Measurements from ENCODE around the gene UBN1.

UBN1 gene

GRCh38 chr16:4911970-4912386 lies 64.7 kb downstream of the UBN1 start:
- no peak for DNase-seq
- Histone ChIP-seq H3K23ac (ENCODE audit: low read length in 2 of 2) (no peak overlapping the region), H3K4me1 (ENCODE audit: control insufficient read depth, insufficient read depth, low read depth, low read length) (peaks cover 26% of the 10 kb centered on the region), H2AK5ac (ENCODE audit: low read length, severe bottlenecking) (no peak overlapping the region), H3K14ac (ENCODE audit: low read length in 2 of 2) (no peak overlapping the region), H2AFZ (ENCODE audit: low read depth, low read length) (no peak overlapping the region), H2BK12ac (ENCODE audit: low read length in 2 of 2) (no peak overlapping the region), H3K27ac (ENCODE audit: low read length, poor library complexity, severe bottlenecking) (no peak overlapping the region), H3K27me3 (ENCODE audit: control insufficient read depth in 1 of 2, insufficient read depth in 1 of 2, low read length in 2 of 2) (no peaks in the 10 kb centered on the region), H3K9me3 (ENCODE audit: control insufficient read depth, low read length) (no peaks in the 10 kb centered on the region), H2BK5ac (ENCODE audit: low read depth, low read length, poor library complexity, severe bottlenecking) (no peak overlapping the region), H3K36me3 (ENCODE audit: control insufficient read depth in 1 of 2, insufficient read depth in 2 of 2, low read depth in 1 of 2, low read length in 2 of 2) (peaks cover 13 to 41% of the 10 kb centered on the region in 2 experiments), H4K91ac (ENCODE audit: low read length) (no peak overlapping the region), H3K79me1 (replicated peaks; ENCODE audit: low read length, poor library complexity, severe bottlenecking) (peaks cover 6% of the 10 kb centered on the region), H3K4ac (ENCODE audit: low read depth in 1 of 2, low read length in 2 of 2) (no peak overlapping the region), H3K9ac (ENCODE audit: low read length) (no peak overlapping the region), H2BK15ac (ENCODE audit: low read depth, poor library complexity, severe bottlenecking) (no peak overlapping the region), H3K18ac (ENCODE audit: low read depth in 1 of 2, low read length in 2 of 2) (no peak overlapping the region), H3K4me3 (ENCODE audit: insufficient read depth in 1 of 2, low read depth in 1 of 2, low read length in 2 of 2) (no peak overlapping the region), H2BK120ac (ENCODE audit: low read depth, low read length) (no peak overlapping the region), H4K8ac (ENCODE audit: low read length) (no peak overlapping the region), H3K4me2 (ENCODE audit: low read length, poor library complexity, severe bottlenecking) (no peak overlapping the region)
- WGBS, result 90% methylated on average over 6 of the region's 6 CpGs

DNA sequence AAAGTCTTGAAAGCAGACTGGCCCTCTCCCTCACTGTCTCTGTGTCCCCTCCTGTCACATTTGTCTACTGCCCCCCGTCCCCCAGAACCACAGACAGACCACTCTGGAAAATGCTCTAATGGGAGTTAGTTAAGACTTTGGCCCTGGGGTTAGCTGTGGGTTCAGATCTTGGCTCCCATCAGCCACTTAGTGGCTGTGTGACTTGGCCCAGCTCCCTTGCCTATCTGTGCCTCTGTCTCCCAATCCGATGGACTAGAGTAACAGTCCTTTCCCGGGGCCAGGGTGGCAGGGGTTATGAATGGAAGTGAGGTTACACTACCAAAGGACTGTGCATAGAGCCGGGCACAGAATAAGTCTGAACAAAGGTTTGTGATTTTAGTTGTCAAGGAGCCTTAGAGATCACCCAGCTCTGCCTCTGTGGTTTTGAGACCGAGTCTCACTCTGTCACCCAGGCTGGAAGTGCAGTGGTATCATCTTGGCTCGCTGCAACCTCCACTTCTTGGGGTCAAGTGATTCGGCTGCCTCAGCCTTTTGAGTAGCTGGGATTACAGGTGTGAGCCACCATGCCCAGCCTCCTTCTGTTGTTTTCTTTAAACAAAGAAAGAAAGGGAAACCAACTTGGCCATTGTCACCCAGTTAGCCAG lies 66.0 kb downstream of the UBN1 start:
- Histone ChIP-seq H3K4ac (ENCODE audit: low read depth in 1 of 2, low read length in 2 of 2) (no peak overlapping the region), H3K27me3 (ENCODE audit: control insufficient read depth in 1 of 2, insufficient read depth in 1 of 2, low read length in 2 of 2) (no peaks in the 10 kb centered on the region), H3K23ac (ENCODE audit: low read length in 2 of 2) (no peak overlapping the region), H2BK12ac (ENCODE audit: low read length in 2 of 2) (no peak overlapping the region), H3K14ac (ENCODE audit: low read length in 2 of 2) (no peak overlapping the region), H2AK5ac (ENCODE audit: low read length, severe bottlenecking) (no peak overlapping the region), H3K79me1 (replicated peaks; ENCODE audit: low read length, poor library complexity, severe bottlenecking) (peaks cover 6% of the 10 kb centered on the region), H2BK15ac (ENCODE audit: low read depth, poor library complexity, severe bottlenecking) (no peak overlapping the region), H3K18ac (ENCODE audit: low read depth in 1 of 2, low read length in 2 of 2) (no peak overlapping the region), H2BK120ac (ENCODE audit: low read depth, low read length) (no peak overlapping the region), H2BK5ac (ENCODE audit: low read depth, low read length, poor library complexity, severe bottlenecking) (no peak overlapping the region), H4K91ac (ENCODE audit: low read length) (no peak overlapping the region), H3K4me2 (ENCODE audit: low read length, poor library complexity, severe bottlenecking) (no peak overlapping the region), H3K9me3 (ENCODE audit: control insufficient read depth, low read length) (no peaks in the 10 kb centered on the region), H3K36me3 (ENCODE audit: control insufficient read depth in 1 of 2, insufficient read depth in 2 of 2, low read depth in 1 of 2, low read length in 2 of 2) (peaks cover 13 to 36% of the 10 kb centered on the region in 2 experiments), H3K27ac (ENCODE audit: low read length, poor library complexity, severe bottlenecking) (no peak overlapping the region), H3K4me1 (ENCODE audit: control insufficient read depth, insufficient read depth, low read depth, low read length) (peaks cover 29% of the 10 kb centered on the region), H2AFZ (ENCODE audit: low read depth, low read length) (no peak overlapping the region), H3K4me3 (ENCODE audit: insufficient read depth in 1 of 2, low read depth in 1 of 2, low read length in 2 of 2) (no peak overlapping the region), H3K9ac (ENCODE audit: low read length) (no peak overlapping the region), H4K8ac (ENCODE audit: low read length) (no peak overlapping the region)
- DNase-seq, result no peak
- 83% methylated on average over 7 of the region's 7 CpGs for WGBS

DNA sequence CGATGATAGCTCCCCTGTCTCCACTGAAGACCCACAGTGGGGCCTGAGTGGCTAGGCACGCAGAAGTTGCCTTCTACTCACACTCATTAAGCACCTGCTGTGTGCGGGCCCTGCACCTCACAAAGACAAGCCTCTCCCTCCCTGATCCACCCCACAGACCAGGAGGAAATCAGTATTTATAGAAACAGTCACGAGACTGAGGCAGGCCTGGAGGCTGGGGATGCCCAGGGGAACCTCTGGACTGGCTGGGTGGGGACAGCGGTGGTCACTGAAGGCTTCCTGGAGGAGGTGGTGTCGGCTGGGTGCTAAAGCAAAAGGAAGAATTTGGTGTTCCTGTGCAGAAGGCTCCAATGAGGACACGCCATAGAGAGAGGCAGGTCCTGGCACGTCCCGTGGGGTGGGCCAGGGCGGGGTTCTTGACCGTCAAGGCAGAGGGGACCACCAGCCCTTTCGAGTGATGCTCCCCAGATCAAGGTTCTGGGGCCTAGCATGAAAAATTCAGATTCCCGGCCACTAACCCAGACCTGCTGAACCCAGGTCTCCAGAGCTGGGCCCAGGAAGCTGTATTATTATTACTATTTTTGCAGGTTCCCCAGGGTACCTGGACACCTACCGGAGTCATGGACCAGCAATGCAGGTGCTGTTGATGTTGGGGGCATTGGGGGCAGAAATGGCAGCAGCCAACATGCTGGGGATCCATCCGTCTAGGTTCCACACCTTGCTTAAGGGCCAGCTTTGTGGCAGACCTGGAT lies 66.7 kb downstream of the UBN1 start:
- peaks cover 6% of the 10 kb centered on the region for H3K79me1 ChIP-seq (replicated peaks; ENCODE audit: low read length, poor library complexity, severe bottlenecking)
- H3K27me3 ChIP-seq (ENCODE audit: control insufficient read depth in 1 of 2, insufficient read depth in 1 of 2, low read length in 2 of 2), result no peaks in the 10 kb centered on the region
- H3K9me3 ChIP-seq (ENCODE audit: control insufficient read depth, low read length), result no peaks in the 10 kb centered on the region
- no peak overlapping the region for H3K18ac ChIP-seq (ENCODE audit: low read depth in 1 of 2, low read length in 2 of 2)
- peak overlapping the region; percentile 72 for H2AK5ac ChIP-seq (ENCODE audit: low read length, severe bottlenecking)
- H4K8ac ChIP-seq (ENCODE audit: low read length), result peak overlapping the region; percentile 9
- no peak overlapping the region for H4K91ac ChIP-seq (ENCODE audit: low read length)
- H3K4me2 ChIP-seq (ENCODE audit: low read length, poor library complexity, severe bottlenecking), result no peak overlapping the region
- H2BK12ac ChIP-seq (ENCODE audit: low read length in 2 of 2), result no peak overlapping the region
- no peak for DNase-seq
- no peak overlapping the region for H3K4me3 ChIP-seq (ENCODE audit: insufficient read depth in 1 of 2, low read depth in 1 of 2, low read length in 2 of 2)
- 94% methylated on average over 14 of the region's 15 CpGs for WGBS
- H2AFZ ChIP-seq (ENCODE audit: low read depth, low read length), result no peak overlapping the region
- no peak overlapping the region for H3K23ac ChIP-seq (ENCODE audit: low read length in 2 of 2)
- no peak overlapping the region for H3K27ac ChIP-seq (ENCODE audit: low read length, poor library complexity, severe bottlenecking)
- no peak overlapping the region for H3K4ac ChIP-seq (ENCODE audit: low read depth in 1 of 2, low read length in 2 of 2)
- H2BK120ac ChIP-seq (ENCODE audit: low read depth, low read length), result no peak overlapping the region
- H3K14ac ChIP-seq (ENCODE audit: low read length in 2 of 2), result no peak overlapping the region
- H3K9ac ChIP-seq (ENCODE audit: low read length), result no peak overlapping the region
- peaks cover 13 to 31% of the 10 kb centered on the region in 2 experiments for H3K36me3 ChIP-seq (ENCODE audit: control insufficient read depth in 1 of 2, insufficient read depth in 2 of 2, low read depth in 1 of 2, low read length in 2 of 2)
- no peak overlapping the region for H2BK15ac ChIP-seq (ENCODE audit: low read depth, poor library complexity, severe bottlenecking)
- peak overlapping the region; percentile 53 for H2BK5ac ChIP-seq (ENCODE audit: low read depth, low read length, poor library complexity, severe bottlenecking)
- H3K4me1 ChIP-seq (ENCODE audit: control insufficient read depth, insufficient read depth, low read depth, low read length), result peaks cover 35% of the 10 kb centered on the region

- H3K9me3 ChIP-seq (ENCODE audit: control insufficient read depth, low read length), result no peaks in the 10 kb centered on the region
- peak overlapping the region; percentile 49 for H3K27ac ChIP-seq (ENCODE audit: low read length, poor library complexity, severe bottlenecking)
- H2BK15ac ChIP-seq (ENCODE audit: low read depth, poor library complexity, severe bottlenecking), result no peak overlapping the region
- H3K4me1 ChIP-seq (ENCODE audit: control insufficient read depth, insufficient read depth, low read depth, low read length), result peaks cover 37% of the 10 kb centered on the region
- peak overlapping the region; percentile 42 for H3K9ac ChIP-seq (ENCODE audit: low read length)
- no peak overlapping the region for H3K23ac ChIP-seq (ENCODE audit: low read length in 2 of 2)
- no peak overlapping the region for H2BK12ac ChIP-seq (ENCODE audit: low read length in 2 of 2)
- H3K4me3 ChIP-seq (ENCODE audit: insufficient read depth in 1 of 2, low read depth in 1 of 2, low read length in 2 of 2), result no peak overlapping the region
- H4K8ac ChIP-seq (ENCODE audit: low read length), result peak overlapping the region; percentile 9
- H3K18ac ChIP-seq (ENCODE audit: low read depth in 1 of 2, low read length in 2 of 2), result no peak overlapping the region
- no peak overlapping the region for H2AFZ ChIP-seq (ENCODE audit: low read depth, low read length)
- H2AK5ac ChIP-seq (ENCODE audit: low read length, severe bottlenecking), result peak overlapping the region; percentile 56
- H4K91ac ChIP-seq (ENCODE audit: low read length), result no peak overlapping the region
- H3K27me3 ChIP-seq (ENCODE audit: control insufficient read depth in 1 of 2, insufficient read depth in 1 of 2, low read length in 2 of 2), result no peaks in the 10 kb centered on the region
- H3K79me1 ChIP-seq (replicated peaks; ENCODE audit: low read length, poor library complexity, severe bottlenecking), result peaks cover 6% of the 10 kb centered on the region
- H3K36me3 ChIP-seq (ENCODE audit: control insufficient read depth in 1 of 2, insufficient read depth in 2 of 2, low read depth in 1 of 2, low read length in 2 of 2), result peaks cover 13 to 29% of the 10 kb centered on the region in 2 experiments
- no peak overlapping the region for H3K4me2 ChIP-seq (ENCODE audit: low read length, poor library complexity, severe bottlenecking)
- peak overlapping the region; percentile 53 for H2BK5ac ChIP-seq (ENCODE audit: low read depth, low read length, poor library complexity, severe bottlenecking)
- DNase-seq, result no peak
- no peak overlapping the region for H3K14ac ChIP-seq (ENCODE audit: low read length in 2 of 2)
- WGBS, result 90% methylated on average over 5 of the region's 7 CpGs
- no peak overlapping the region for H2BK120ac ChIP-seq (ENCODE audit: low read depth, low read length)
- no peak overlapping the region for H3K4ac ChIP-seq (ENCODE audit: low read depth in 1 of 2, low read length in 2 of 2)
These were observed 67.4 kb downstream of the UBN1 start for GRCh38 chr16:4914528-4915225.
